GM23248 (cell line): Measurements from ENCODE around the gene PHLDB1. TPM values are rescaled to one million over a fixed set of nuclear protein-coding genes. Genes with fewer than 3 reads are reported as not detected.

Experiments used
- DNase-seq: peaks from one replicate; pipeline ENCODE4 v3.0.0-alpha.2; 2015
- H2AFZ ChIP-seq: fragments of 200-600 bp; sonication (generic); 2 replicates; pipeline ENCODE4 v1.6.1; 2016; ENCODE audit warnings: antibody characterized with exemption
- H3F3A ChIP-seq: fragments of 200-600 bp; sonication (generic); 2 replicates; pipeline ENCODE4 v1.6.1; 2016; ENCODE audit warnings: mild to moderate bottlenecking, antibody characterized with exemption, mixed run types; ENCODE audit not compliant: insufficient read depth
- H3K27ac ChIP-seq: fragments of 200-600 bp; sonication (generic); 2 replicates; pipeline ENCODE4 v1.5.1; 2016; ENCODE audit warnings: mild to moderate bottlenecking
- H3K27me3 ChIP-seq: fragments of 200-600 bp; sonication (generic); replicated peaks from 2 replicates; pipeline ENCODE4 v1.6.1; 2016; ENCODE audit warnings: mild to moderate bottlenecking; ENCODE audit not compliant: insufficient read depth
- H3K36me3 ChIP-seq: fragments of 200-600 bp; sonication (generic); 2 replicates; pipeline ENCODE4 v1.6.1; 2016; ENCODE audit warnings: low read depth, mild to moderate bottlenecking
- H3K4me1 ChIP-seq: fragments of 200-600 bp; sonication (generic); 2 replicates; pipeline ENCODE4 v1.6.1; 2016; ENCODE audit warnings: mild to moderate bottlenecking; ENCODE audit not compliant: insufficient read depth
- H3K4me2 ChIP-seq: fragments of 200-600 bp; sonication (generic); one replicate; pipeline ENCODE4 v1.6.1; 2016; ENCODE audit warnings: mild to moderate bottlenecking; ENCODE audit not compliant: unreplicated experiment
- H3K4me3 ChIP-seq: fragments of 200-600 bp; sonication (generic); 2 replicates; pipeline ENCODE4 v1.5.1; 2016; ENCODE audit warnings: mild to moderate bottlenecking
- H3K79me2 ChIP-seq: fragments of 200-600 bp; sonication (generic); 2 replicates; pipeline ENCODE4 v1.6.1; 2016; ENCODE audit warnings: mild to moderate bottlenecking; ENCODE audit not compliant: insufficient read depth
- H3K9ac ChIP-seq: fragments of 200-600 bp; sonication (generic); 2 replicates; pipeline ENCODE4 v1.6.1; 2016; ENCODE audit warnings: mild to moderate bottlenecking
- H3K9me2 ChIP-seq: fragments of 200-600 bp; sonication (generic); 2 replicates; pipeline ENCODE4 v1.6.1; 2016; ENCODE audit warnings: mixed run types, mild to moderate bottlenecking, moderate library complexity; ENCODE audit not compliant: insufficient read depth
- H3K9me3 ChIP-seq: fragments of 200-600 bp; sonication (generic); one replicate; pipeline ENCODE4 v1.6.1; 2017; ENCODE audit warnings: low read depth
- H4K20me1 ChIP-seq: fragments of 200-600 bp; sonication (generic); 2 replicates; pipeline ENCODE4 v1.6.0; 2016; ENCODE audit not compliant: insufficient read depth
- EZH2 ChIP-seq: fragments of 200-600 bp; sonication (generic); IDR thresholded peaks from 2 replicates; pipeline ENCODE4 v1.6.1; 2018; ENCODE audit warnings: antibody characterized with exemption, mild to moderate bottlenecking; ENCODE audit not compliant: insufficient read depth, poor library complexity, severe bottlenecking
- EZH2phosphoT487 ChIP-seq: fragments of 200-600 bp; sonication (generic); IDR thresholded peaks from 2 replicates; pipeline ENCODE4 v1.6.1; 2018; ENCODE audit warnings: antibody characterized with exemption, moderate library complexity, mild to moderate bottlenecking, low read depth; ENCODE audit not compliant: insufficient read depth
- WGBS, 2 experiments: methylation state at CpG; one replicate each; pipeline ENCODE4 v1.1.6; 2015 to 2017; ENCODE audit warnings: low lambda C conversion rate in 2 of 2, low coverage in 1 of 2; ENCODE audit errors: missing lambda C conversion rate in 2 of 2; 5-methylcytosine and 5-hydroxymethylcytosine counted together
- in situ Hi-C: fragments of 300-500 bp; cut with MboI; formaldehyde crosslinking; loops from 2 replicates; pipeline ENCODE4 v1.15.0; 2020
- polyA plus RNA-seq: library from polyadenylated mRNA; unstranded; fragments of >200 nt; fragmentation: Nextera tagmentation; extraction: Ambion mirVana; gene quantifications from 2 replicates; pipeline ENCODE4 v1.2.1, GENCODE V29; 2016
- total RNA-seq: library from RNA; depleted of rRNA; stranded (reverse); fragments of >200 nt; shearing (Covaris generic); gene quantifications from 2 replicates; pipeline ENCODE4 v1.2.3, GENCODE V29; 2014

Gene PHLDB1
- total and polyA plus RNA-seq, 2 experiments from 2014 or later, result 91.7 to 102 TPM

GRCh38 chr11:118625976-118626375, 18.6 kb downstream of the PHLDB1 start:
- Histone ChIP-seq H3F3A (peaks cover 26% of the 10 kb centered on the region), H3K27me3 (no peaks in the 10 kb centered on the region), H4K20me1 (no peaks in the 10 kb centered on the region), H3K27ac (no peak overlapping the region), H3K36me3 (peaks cover 39% of the 10 kb centered on the region; the same call in 1 of the 2 replicates), H2AFZ (no peak overlapping the region), H3K9me3 (no peaks in the 10 kb centered on the region), H3K9me2 (no peaks in the 10 kb centered on the region), H3K4me2 (no peak overlapping the region), H3K79me2 (peaks cover 97% of the 10 kb centered on the region), H3K9ac (no peak overlapping the region), H3K4me1 (peaks cover 42% of the 10 kb centered on the region), H3K4me3 (no peak overlapping the region)
- no peak for DNase-seq
- TF ChIP-seq EZH2phosphoT487 (no peak), EZH2 (no peak)
- 65 to 75% methylated on average over 2 of the region's 2 CpGs for WGBS, 2 experiments
- in situ Hi-C loops, result no loop called here

GRCh38 chr11:118627566-118627965, 20.2 kb downstream of the PHLDB1 start:
- Histone ChIP-seq H4K20me1 (no peaks in the 10 kb centered on the region), H3K9ac (no peak overlapping the region), H3K79me2 (peaks cover 96% of the 10 kb centered on the region), H3K27ac (no peak overlapping the region), H3K4me1 (peaks cover 30% of the 10 kb centered on the region), H3K27me3 (no peaks in the 10 kb centered on the region), H3K4me2 (no peak overlapping the region), H3K9me3 (no peaks in the 10 kb centered on the region), H3K36me3 (peaks cover 48% of the 10 kb centered on the region; the same call in 1 of the 2 replicates), H3F3A (peaks cover 29% of the 10 kb centered on the region), H3K9me2 (no peaks in the 10 kb centered on the region), H2AFZ (no peak overlapping the region), H3K4me3 (no peak overlapping the region)
- in situ Hi-C loops, result no loop called here
- no peak for TF ChIP-seq EZH2phosphoT487
- no peak for TF ChIP-seq EZH2
- no peak for DNase-seq
- 86 to 93% methylated on average over 10 of the region's 10 CpGs for WGBS, 2 experiments

GRCh38 chr11:118628031-118628430, 20.6 kb downstream of the PHLDB1 start:
- H3K9me3 ChIP-seq, result no peaks in the 10 kb centered on the region
- WGBS, 2 experiments, result 96 to 98% methylated on average over 19 to 20 of the region's 20 CpGs
- no peaks in the 10 kb centered on the region for H3K9me2 ChIP-seq
- no peak overlapping the region for H3K9ac ChIP-seq
- H3K4me2 ChIP-seq, result no peak overlapping the region
- in situ Hi-C loops, result no loop called here
- no peaks in the 10 kb centered on the region for H3K27me3 ChIP-seq
- no peak for DNase-seq
- peaks cover 98% of the 10 kb centered on the region for H3K79me2 ChIP-seq
- H3F3A ChIP-seq, result peaks cover 31% of the 10 kb centered on the region
- no peaks in the 10 kb centered on the region for H4K20me1 ChIP-seq
- H2AFZ ChIP-seq, result no peak overlapping the region
- TF ChIP-seq EZH2phosphoT487 (no peak), EZH2 (no peak)
- no peak overlapping the region for H3K4me3 ChIP-seq
- peaks cover 29% of the 10 kb centered on the region for H3K4me1 ChIP-seq
- H3K27ac ChIP-seq, result no peak overlapping the region
- peaks cover 51% of the 10 kb centered on the region; the same call in 1 of the 2 replicates for H3K36me3 ChIP-seq

- peaks cover 35% of the 10 kb centered on the region for H3F3A ChIP-seq
- no peak overlapping the region for H3K27ac ChIP-seq
- H3K9me2 ChIP-seq, result no peaks in the 10 kb centered on the region
- H4K20me1 ChIP-seq, result no peaks in the 10 kb centered on the region
- H3K27me3 ChIP-seq, result no peaks in the 10 kb centered on the region
- no peak overlapping the region for H3K4me2 ChIP-seq
- H3K4me3 ChIP-seq, result no peak overlapping the region
- WGBS, 2 experiments, result 80% methylated on average over 13 of the region's 13 CpGs
- no peak overlapping the region for H2AFZ ChIP-seq
- TF ChIP-seq EZH2, result no peak
- no peak for TF ChIP-seq EZH2phosphoT487
- peaks cover 51% of the 10 kb centered on the region; the same call in 1 of the 2 replicates for H3K36me3 ChIP-seq
- peaks cover 96% of the 10 kb centered on the region for H3K79me2 ChIP-seq
- in situ Hi-C loops, result no loop called here
- peak overlapping the region; percentile 33; the same call in 1 of the 2 replicates for H3K9ac ChIP-seq
- DNase-seq, result no peak
- peaks cover 29% of the 10 kb centered on the region for H3K4me1 ChIP-seq
- H3K9me3 ChIP-seq, result no peaks in the 10 kb centered on the region
Measured at GRCh38 chr11:118628432-118628831, 21.0 kb downstream of the PHLDB1 start.

- Histone ChIP-seq H3K36me3 (peaks cover 51% of the 10 kb centered on the region; the same call in 1 of the 2 replicates), H3K9me3 (no peaks in the 10 kb centered on the region), H3K9ac (peak overlapping the region; percentile 33), H2AFZ (no peak overlapping the region), H3K79me2 (peaks cover 91% of the 10 kb centered on the region), H3K27ac (0 out of 2 replicates have a peak overlapping the region, but pooled peaks have one; percentile 6), H3K9me2 (no peaks in the 10 kb centered on the region), H3F3A (peaks cover 38% of the 10 kb centered on the region), H3K27me3 (no peaks in the 10 kb centered on the region), H4K20me1 (no peaks in the 10 kb centered on the region), H3K4me3 (no peak overlapping the region), H3K4me2 (no peak overlapping the region), H3K4me1 (peaks cover 32% of the 10 kb centered on the region)
- in situ Hi-C loops, result no loop called here
- 47 to 51% methylated on average over 5 of the region's 5 CpGs for WGBS, 2 experiments
- peak; percentile 39 for DNase-seq
- no peak for TF ChIP-seq EZH2phosphoT487
Measured at GRCh38 chr11:118628861-118629549, 21.6 kb downstream of the PHLDB1 start.
